HG03354 (cell line): ENCODE measurements around the gene MMP10.

Experiments
- ATAC-seq: cut with Tn5 transposase; IDR thresholded peaks from one replicate; pipeline ENCODE4 v1.9.1; 2021; ENCODE audit warnings: mild to moderate bottlenecking; ENCODE audit not compliant: unreplicated experiment, poor library complexity, severe bottlenecking

MMP10 gene

GRCh38 chr11:102780491-102780918, at the start of gene MMP10:
MMP10 (minus strand) TSS chr11:102780628; CDS start chr11:102780591, 37 bp downstream.
- no peak for ATAC-seq

DNA sequence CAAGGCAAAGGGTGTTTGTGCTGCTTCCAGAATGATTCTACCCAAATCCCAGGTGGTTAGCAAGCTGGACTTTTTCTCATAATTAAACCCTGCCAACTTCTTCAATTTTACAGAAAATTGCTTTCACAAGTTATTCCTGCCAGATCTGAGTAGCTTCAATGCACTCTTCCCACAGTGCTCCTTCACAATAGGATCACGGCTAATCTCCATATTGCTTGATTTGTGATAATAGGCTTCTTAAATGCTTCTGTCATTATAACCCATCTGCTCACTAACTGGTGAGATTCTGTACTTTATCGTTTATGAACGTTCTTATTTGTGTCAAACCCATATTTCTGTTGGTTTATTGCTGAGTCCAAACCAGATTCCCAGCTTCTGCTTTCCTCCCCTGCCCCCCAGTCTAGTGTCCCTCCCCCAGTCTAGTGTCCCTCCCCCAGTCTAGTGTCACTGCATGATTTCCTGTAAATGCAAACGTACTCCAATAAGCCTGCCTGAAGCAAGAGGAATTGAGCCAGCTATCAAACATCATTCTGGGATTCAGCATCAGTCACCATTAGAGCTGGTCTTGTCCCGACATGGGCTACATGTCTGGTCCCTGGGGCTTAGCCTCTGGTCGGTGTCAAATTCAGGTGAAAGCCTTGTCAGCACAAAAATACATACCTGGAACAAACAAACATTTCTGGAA, 49.0 kb upstream of the MMP10 start:
- ATAC-seq: no peak

GRCh38 chr11:102824556-102824955, 44.1 kb upstream of the MMP10 start:
- no peak for ATAC-seq

- no peak for ATAC-seq
These were observed 39.1 kb upstream of the MMP10 start for GRCh38 chr11:102819491-102819890.

- ATAC-seq: no peak
These were observed 33.1 kb upstream of the MMP10 start for GRCh38 chr11:102813484-102813883.

GRCh38 chr11:102812188-102812587, 31.8 kb upstream of the MMP10 start:
- no peak for ATAC-seq

DNA sequence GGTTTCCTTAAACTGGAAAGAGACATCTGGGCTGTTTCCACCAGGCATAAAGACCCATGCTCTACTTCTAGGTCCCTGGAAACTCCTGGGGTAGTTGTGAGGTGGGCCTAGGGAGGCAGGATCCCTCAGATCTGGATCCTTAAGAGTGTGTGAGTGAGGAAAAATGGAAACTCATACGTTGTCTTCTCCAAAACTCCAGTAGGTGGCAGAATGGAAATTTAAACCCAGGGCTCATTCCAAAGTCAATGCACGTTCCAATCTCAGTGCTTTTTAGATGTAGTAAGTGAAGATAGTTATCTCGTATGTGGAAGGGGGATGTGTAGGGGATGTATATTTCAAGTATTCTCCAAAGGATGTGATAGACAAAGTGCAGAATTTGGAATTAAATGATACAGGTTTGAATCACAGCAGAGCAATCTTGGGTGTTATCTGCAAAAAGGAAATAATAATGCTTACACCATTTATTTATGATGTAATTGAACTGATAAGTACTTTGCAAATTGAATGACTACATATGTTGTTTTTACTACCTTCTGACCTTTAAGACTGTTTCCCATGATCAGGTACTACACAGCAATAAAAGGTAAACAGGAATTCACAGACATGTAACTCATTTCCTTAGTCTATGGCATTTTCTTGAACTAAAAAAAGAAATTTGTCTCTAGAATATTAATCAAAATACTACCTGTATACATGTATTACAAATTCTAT, 30.7 kb upstream of the MMP10 start:
- ATAC-seq: no peak

DNA sequence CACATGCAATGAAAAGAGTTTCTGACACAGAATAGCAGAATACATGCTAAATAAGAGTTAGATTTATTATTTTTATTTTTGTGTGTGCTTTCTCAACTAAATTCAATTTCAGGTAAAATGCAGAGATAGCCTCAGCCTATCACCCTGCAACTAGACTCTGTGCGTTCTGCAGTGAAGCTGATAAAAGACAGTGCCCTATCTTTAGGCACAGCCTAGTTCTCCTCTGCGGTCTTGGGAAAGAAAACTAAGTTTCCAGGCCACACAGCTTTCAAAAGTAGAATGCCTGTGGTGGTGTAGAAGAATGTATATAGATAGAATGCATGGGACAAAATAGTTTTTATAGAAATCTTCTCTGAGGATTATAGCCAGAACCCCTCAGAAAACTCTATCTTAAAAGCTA, 29.5 kb upstream of the MMP10 start:
- ATAC-seq: no peak

- peak; percentile 78 for ATAC-seq
These were observed 27.5 kb upstream of the MMP10 start for GRCh38 chr11:102807921-102808320.

- no peak for ATAC-seq
These were observed 25.9 kb upstream of the MMP10 start for GRCh38 chr11:102806296-102806695.

DNA sequence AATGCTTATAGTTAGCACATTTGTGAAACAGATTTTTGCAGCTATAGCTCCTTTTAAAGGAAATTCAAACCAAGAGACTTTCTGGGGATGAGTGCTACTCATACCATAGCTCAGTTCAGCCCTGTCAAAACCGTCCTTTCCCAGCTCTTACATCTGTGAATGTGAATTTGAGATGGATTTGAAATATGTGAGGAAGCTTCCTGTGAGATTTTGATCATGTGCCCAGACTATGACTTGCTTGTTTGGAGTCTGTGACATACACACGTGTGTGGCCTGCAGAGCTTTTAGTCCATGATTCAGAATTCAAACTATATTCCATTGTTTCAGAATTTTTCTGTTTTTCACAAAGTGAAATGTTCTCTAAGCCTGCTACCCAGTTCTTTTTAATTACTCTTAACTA, 21.9 kb upstream of the MMP10 start:
- no peak for ATAC-seq

- no peak for ATAC-seq
These were observed 20.3 kb upstream of the MMP10 start for GRCh38 chr11:102800767-102801166.

DNA sequence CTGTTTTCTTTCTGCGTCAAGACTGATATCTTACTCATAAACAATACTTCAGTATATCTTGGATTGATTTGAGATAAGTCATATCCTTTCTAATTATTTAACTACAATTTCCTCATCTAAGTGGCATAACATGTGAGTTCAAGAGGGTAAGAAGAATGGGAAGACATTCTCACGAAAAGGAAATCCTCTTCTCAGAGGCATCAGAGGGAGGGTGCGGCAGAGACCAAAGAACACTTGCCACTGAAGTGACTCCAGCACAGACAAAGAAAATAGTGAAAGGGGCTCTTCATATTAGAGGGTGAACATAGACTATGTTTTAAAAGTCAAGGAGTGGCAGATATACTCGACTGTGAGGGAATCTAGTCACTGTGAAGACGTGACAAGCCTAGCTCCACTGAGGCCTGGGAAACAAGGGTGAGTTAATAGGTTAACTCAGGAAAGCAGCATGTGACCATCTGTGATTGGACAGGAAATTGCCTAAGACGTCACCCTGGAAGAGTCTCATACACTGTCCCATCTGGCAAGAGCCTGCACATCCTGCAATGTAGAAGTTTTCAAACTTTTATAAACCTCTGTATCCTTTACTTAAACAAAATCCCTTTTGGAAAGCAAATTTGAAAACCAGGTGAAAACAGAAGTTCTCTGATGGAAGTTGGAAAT, 19.4 kb upstream of the MMP10 start:
- no peak for ATAC-seq

DNA sequence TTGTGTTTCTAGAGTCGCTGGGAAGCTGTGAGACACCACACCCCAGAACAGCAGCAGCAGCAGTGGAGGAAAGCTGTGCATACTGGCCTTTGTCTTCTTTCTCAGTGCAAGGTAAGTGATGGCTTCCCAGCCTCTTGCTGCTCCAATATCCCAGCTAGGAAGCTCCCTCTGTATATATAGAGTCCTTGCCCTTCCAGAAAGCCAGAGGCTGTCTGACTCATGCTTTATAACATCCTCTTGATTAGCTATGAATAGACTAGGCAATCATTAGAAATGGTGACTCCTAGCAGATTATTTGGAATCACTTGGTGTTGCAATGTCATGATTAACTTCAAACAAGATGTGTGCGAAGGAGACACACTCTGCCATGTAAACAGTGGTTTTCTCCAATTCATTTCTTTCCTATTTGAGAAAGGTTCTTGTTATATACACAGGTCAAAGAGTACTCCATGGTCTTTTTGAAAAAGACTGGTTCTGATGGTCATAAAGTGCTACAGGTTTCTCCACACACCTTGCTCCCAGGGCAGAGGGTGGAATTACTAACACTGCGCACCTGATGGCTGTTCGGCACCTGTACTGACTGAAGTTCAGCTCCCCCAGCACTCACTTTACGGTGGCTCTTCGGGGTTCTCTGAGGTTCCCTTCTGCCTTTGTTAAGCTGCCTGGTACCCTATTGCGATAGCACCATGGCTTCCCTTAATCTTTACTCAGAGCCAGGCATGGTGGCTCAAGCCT, 17.8 kb upstream of the MMP10 start, which contains the start of gene MMP1:
Gene MMP1, minus strand, starts transcription at position 149 of the 735 bp plus-strand sequence. Its CDS starts 68 bp downstream, at position 81.
- ATAC-seq: no peak

GRCh38 chr11:102794382-102794781, 14.0 kb upstream of the MMP10 start:
- peak; percentile 99 for ATAC-seq

DNA sequence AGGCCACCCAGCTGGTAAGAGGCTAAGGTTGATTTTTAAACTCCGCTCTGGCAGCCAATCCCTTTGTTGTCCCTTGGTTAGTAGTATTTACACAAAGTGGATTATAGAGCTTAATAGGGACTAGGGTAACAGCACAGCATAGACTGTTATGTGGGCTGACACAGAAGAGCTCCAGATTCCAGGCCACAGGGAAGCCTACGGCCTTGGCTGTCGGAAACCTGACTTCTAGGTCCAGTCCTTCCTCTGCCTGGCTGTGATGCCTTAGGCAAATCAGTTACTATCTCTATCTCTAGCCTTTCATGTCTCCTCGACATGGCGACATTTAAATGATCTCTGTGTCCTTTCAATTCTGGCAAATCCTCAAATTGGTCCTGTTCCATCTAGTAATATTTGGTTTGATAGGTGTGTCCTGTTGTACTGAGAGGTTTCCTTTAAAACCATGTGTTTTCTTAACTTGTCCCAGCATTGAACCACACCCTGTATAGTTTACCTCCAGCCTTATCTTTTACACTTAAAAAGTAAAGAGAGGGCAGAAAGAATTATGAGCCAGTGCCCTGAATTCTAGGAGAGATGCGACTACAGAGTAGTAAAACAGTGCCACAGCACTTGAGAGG, 13.4 kb upstream of the MMP10 start:
- ATAC-seq: no peak

GRCh38 chr11:102792604-102793003, 12.2 kb upstream of the MMP10 start:
- ATAC-seq: no peak

DNA sequence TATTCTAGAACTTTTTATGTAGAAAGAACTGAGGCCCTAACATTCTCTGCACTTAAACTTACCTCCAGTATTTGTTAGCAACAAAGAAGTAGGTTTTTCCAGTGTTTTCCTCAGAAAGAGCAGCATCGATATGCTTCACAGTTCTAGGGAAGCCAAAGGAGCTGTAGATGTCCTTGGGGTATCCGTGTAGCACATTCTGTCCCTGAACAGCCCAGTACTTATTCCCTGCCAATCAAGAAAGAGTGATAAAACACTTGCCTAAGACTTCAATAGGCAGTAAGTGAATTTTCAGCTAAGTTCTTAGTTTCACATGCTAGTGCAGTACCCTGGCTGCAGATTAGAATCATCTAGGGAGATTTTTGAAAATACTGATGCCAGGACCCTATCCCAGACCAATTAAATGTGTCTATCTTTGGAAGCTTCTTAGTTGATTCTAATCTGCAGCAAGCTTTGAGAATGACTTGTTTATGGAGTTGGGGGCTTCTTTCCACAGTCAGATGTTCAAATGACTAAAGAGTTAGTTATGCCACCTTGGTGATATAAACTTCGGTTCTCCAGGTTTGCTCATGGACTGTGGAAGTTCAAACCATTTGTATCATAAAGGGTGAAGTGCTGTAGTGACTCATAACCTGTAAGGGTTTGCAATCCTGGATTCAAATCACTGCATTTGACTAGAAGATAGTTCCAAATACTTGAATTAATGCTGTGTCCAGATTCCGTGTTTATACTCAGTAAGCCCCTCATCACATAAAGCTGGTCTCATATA, 11.0 kb upstream of the MMP10 start:
- ATAC-seq: no peak
